ENCODE data around the gene OPCML.

GRCh38 chr11:133118563-133119268 lies 413.6 kb downstream of the OPCML start:
- TF ChIP-seq, protein P1, sequence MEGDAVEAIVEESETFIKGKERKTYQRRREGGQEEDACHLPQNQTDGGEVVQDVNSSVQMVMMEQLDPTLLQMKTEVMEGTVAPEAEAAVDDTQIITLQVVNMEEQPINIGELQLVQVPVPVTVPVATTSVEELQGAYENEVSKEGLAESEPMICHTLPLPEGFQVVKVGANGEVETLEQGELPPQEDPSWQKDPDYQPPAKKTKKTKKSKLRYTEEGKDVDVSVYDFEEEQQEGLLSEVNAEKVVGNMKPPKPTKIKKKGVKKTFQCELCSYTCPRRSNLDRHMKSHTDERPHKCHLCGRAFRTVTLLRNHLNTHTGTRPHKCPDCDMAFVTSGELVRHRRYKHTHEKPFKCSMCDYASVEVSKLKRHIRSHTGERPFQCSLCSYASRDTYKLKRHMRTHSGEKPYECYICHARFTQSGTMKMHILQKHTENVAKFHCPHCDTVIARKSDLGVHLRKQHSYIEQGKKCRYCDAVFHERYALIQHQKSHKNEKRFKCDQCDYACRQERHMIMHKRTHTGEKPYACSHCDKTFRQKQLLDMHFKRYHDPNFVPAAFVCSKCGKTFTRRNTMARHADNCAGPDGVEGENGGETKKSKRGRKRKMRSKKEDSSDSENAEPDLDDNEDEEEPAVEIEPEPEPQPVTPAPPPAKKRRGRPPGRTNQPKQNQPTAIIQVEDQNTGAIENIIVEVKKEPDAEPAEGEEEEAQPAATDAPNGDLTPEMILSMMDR (conservative IDR thresholded peaks at IDR 0.05 in 1 of 2, IDR thresholded peaks at IDR 0.05 in 1 of 2; ENCODE audit: extremely low read depth in 1 of 2, insufficient read depth in 1 of 2, low read depth in 1 of 2, low read length in 2 of 2): no peak
- no peak for TF ChIP-seq EZH2 (IDR thresholded peaks at IDR 0.05; ENCODE audit: borderline replicate concordance, low read length)

All from mammary epithelial cell (primary cell).